HUES6 (cell line): ENCODE results near the gene UQCRC2.

Source experiments
- H3K27ac ChIP-seq: 2 replicates; pipeline ENCODE4 v1.7.0; 2013; ENCODE audit warnings: low read depth, mild to moderate bottlenecking, low read length, inconsistent platforms
- H3K27me3 ChIP-seq: 2 replicates; pipeline ENCODE4 v1.6.1; 2013; ENCODE audit warnings: low read length; ENCODE audit not compliant: control insufficient read depth, insufficient read depth
- H3K36me3 ChIP-seq: 2 replicates; pipeline ENCODE4 v1.6.1; 2013; ENCODE audit warnings: low read length; ENCODE audit not compliant: control insufficient read depth, insufficient read depth
- H3K4me1 ChIP-seq: 2 replicates; pipeline ENCODE4 v1.6.1; 2013; ENCODE audit warnings: low read length; ENCODE audit not compliant: control insufficient read depth, insufficient read depth
- H3K4me3 ChIP-seq: 2 replicates; pipeline ENCODE4 v1.5.1; 2013; ENCODE audit warnings: low read depth, low read length
- H3K9ac ChIP-seq: one replicate; pipeline ENCODE4 v1.6.1; 2013; ENCODE audit warnings: mild to moderate bottlenecking, low read length
- H3K9me3 ChIP-seq: 2 replicates; pipeline ENCODE4 v1.6.1; 2013; ENCODE audit warnings: low read depth, low read length; ENCODE audit not compliant: control insufficient read depth, insufficient read depth

The UQCRC2 gene

GRCh38 chr16:21982108-21982507, 28.9 kb downstream of the UQCRC2 start:
- Histone ChIP-seq H3K36me3 (peaks cover 72% of the 10 kb centered on the region), H3K9me3 (no peaks in the 10 kb centered on the region), H3K27ac (no peak overlapping the region), H3K27me3 (no peaks in the 10 kb centered on the region), H3K4me1 (no peaks in the 10 kb centered on the region), H3K9ac (no peak overlapping the region), H3K4me3 (no peak overlapping the region)

DNA sequence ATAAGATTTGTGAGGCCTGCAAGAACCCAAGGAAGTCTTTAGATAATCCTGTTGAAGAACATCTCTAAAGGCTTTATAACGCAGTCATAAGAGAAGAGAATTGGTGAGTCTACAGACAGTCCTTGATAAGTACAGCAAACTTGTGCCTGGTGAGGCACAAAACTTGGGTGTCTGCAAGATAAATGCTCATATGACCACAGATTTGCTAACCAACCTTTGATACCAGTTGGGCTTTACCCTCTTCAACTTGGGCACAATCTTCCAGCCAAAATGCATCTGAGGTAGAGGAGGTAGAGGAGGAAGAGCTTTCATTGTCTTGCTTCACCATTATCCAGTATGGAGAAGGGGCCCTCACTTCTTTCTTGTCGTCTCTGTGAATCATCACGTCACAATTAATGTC, 30.9 kb downstream of the UQCRC2 start:
- H3K27me3 ChIP-seq: no peaks in the 10 kb centered on the region
- H3K36me3 ChIP-seq: peaks cover 53% of the 10 kb centered on the region
- H3K27ac ChIP-seq: no peak overlapping the region

DNA sequence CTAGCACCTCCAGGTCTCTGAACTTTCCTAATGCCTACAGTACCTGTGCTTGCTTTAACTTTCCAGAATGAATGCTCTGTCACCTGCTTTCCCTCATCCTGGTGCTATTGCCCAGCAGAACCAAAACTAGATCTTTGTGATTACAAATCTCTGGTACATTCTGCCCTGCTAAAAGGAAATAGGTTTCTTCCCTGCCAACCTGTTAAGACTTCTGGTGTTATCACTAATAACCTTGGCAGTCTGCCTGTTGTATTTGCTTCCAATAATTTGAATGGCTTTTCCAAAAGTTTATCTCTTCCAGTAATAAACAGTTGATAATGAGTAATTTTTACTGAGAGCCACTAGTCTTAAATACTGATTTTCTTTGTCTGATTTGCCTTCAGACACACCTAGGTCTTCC, 32.4 kb downstream of the UQCRC2 start:
- no peaks in the 10 kb centered on the region for H3K4me1 ChIP-seq
- no peak overlapping the region for H3K27ac ChIP-seq
- H3K4me3 ChIP-seq: no peak overlapping the region
- no peak overlapping the region for H3K9ac ChIP-seq
- H3K27me3 ChIP-seq: no peaks in the 10 kb centered on the region
- peaks cover 38% of the 10 kb centered on the region for H3K36me3 ChIP-seq
- H3K9me3 ChIP-seq: no peaks in the 10 kb centered on the region

More for the DNA sequence above, 30.9 kb downstream of the UQCRC2 start:
- H3K4me1 ChIP-seq: no peaks in the 10 kb centered on the region
- H3K4me3 ChIP-seq: no peak overlapping the region
- H3K9ac ChIP-seq: no peak overlapping the region
- H3K9me3 ChIP-seq: no peaks in the 10 kb centered on the region

GRCh38 chr16:21986692-21987246, 33.6 kb downstream of the UQCRC2 start:
- Histone ChIP-seq H3K27ac (no peak overlapping the region), H3K4me1 (no peaks in the 10 kb centered on the region), H3K27me3 (no peaks in the 10 kb centered on the region), H3K9ac (no peak overlapping the region), H3K9me3 (no peaks in the 10 kb centered on the region), H3K36me3 (peaks cover 27% of the 10 kb centered on the region), H3K4me3 (no peak overlapping the region)

GRCh38 chr16:21987498-21987897, 34.3 kb downstream of the UQCRC2 start:
- H3K27ac ChIP-seq: no peak overlapping the region
- no peaks in the 10 kb centered on the region for H3K27me3 ChIP-seq
- no peak overlapping the region for H3K9ac ChIP-seq
- H3K4me3 ChIP-seq: no peak overlapping the region
- peaks cover 21% of the 10 kb centered on the region for H3K36me3 ChIP-seq
- no peaks in the 10 kb centered on the region for H3K9me3 ChIP-seq
- H3K4me1 ChIP-seq: no peaks in the 10 kb centered on the region

DNA sequence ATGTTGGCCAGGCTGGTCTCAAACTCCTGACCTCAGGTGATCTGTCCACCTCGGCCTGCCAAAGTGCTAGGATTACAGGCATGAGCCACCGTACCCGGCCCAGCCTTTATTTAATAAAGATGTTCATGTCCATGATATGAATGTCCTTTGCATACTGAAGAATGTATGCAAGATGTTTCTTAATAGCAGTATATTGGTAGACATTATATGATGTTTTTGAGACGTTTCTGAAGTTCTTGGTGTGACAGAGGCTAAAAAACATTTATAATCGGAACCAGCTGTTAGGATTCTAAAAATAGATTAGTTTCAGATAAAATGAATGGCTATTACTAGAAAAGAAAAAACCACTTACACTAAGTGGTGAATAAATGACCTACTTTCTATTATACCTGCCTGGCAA, 36.0 kb downstream of the UQCRC2 start:
- Histone ChIP-seq H3K36me3 (peaks cover 4% of the 10 kb centered on the region), H3K9me3 (no peaks in the 10 kb centered on the region), H3K4me3 (no peak overlapping the region), H3K27ac (no peak overlapping the region), H3K4me1 (no peaks in the 10 kb centered on the region), H3K27me3 (no peaks in the 10 kb centered on the region), H3K9ac (no peak overlapping the region)

DNA sequence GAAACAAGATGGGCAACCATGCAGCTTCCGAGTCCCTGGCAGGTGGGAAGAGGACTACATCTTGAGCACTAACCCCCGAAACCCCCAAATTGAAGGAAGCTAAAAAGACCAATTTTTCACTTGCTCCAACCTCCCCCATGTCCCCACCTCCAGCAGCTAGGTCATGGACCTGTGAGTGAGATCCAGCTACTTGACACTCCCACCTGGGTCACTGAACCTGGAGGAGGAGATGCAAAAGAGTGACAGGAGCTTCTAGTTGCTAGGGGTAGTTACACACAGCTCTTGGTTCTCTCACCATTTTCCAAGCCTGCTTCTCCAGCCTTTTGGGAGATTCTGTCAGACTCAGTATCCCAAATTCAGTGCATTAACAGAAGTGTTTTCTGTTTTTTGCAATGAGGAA, 36.6 kb downstream of the UQCRC2 start:
- H3K9ac ChIP-seq: no peak overlapping the region
- no peaks in the 10 kb centered on the region for H3K27me3 ChIP-seq
- H3K27ac ChIP-seq: no peak overlapping the region
- no peaks in the 10 kb centered on the region for H3K36me3 ChIP-seq
- no peaks in the 10 kb centered on the region for H3K4me1 ChIP-seq
- no peak overlapping the region for H3K4me3 ChIP-seq
- no peaks in the 10 kb centered on the region for H3K9me3 ChIP-seq

DNA sequence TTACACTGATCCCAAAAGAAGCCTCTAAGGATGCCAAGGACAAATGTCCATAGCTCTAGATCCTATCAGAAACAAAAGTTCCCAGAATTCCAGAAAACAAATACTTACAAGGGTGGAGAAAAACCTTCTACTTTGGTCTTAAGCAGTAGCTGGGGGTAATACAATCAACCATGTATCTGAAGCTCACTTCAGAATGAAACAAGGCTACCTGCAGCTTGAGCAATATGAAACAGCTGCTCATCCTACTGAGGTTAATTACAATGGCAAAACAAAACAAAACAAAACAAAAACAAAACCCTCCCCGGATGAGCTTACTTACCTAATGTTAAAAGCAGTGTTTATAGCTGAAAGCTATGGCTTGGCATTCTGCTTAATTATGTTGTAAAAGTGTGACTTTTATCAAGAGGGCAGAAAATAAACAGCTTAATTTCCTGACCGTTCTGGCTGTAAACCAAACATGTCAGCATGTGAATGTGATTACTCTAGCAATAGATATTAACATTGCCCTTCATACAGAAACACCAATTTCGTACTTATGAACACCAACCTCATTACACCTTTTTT, 37.3 kb downstream of the UQCRC2 start:
- Histone ChIP-seq H3K36me3 (no peaks in the 10 kb centered on the region), H3K4me1 (no peaks in the 10 kb centered on the region), H3K9me3 (no peaks in the 10 kb centered on the region), H3K4me3 (no peak overlapping the region), H3K9ac (no peak overlapping the region), H3K27me3 (no peaks in the 10 kb centered on the region), H3K27ac (no peak overlapping the region)

- Histone ChIP-seq H3K27me3 (no peaks in the 10 kb centered on the region), H3K4me3 (no peak overlapping the region), H3K4me1 (no peaks in the 10 kb centered on the region), H3K9ac (no peak overlapping the region), H3K9me3 (no peaks in the 10 kb centered on the region), H3K27ac (no peak overlapping the region), H3K36me3 (no peaks in the 10 kb centered on the region)
Measured at GRCh38 chr16:21991621-21992020, 38.5 kb downstream of the UQCRC2 start.

DNA sequence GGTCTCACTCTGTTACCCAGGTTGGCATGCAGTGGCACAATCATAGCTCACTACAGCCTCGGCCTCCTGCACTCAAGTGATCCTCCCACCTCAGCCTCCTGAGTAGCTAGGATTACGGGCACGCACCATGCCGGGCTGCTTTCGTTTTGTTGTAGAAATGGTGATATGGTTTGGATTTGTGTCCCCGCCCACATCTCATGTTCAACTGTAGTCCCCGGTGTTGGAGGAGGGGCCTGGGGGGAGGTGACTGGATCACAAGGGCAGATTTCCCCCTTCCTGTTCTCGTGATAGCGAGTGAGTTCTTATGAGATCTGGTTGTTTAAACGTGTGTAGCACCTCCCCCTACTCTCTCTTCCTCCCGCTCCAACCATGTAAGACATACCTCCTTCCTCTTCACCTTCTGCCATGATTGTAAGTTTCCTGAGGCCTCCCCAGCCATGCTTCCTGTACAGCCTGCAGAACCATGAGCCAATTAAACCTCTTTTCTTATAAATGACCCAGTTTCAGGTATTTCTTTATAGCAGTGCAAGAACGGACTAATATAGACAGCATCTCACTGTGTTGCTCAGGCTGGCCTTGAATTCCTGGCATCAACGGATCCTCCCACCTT, 41.8 kb downstream of the UQCRC2 start:
- Histone ChIP-seq H3K27me3 (no peaks in the 10 kb centered on the region), H3K9me3 (no peaks in the 10 kb centered on the region), H3K36me3 (no peaks in the 10 kb centered on the region), H3K27ac (no peak overlapping the region), H3K4me3 (no peak overlapping the region), H3K4me1 (no peaks in the 10 kb centered on the region), H3K9ac (no peak overlapping the region)

DNA sequence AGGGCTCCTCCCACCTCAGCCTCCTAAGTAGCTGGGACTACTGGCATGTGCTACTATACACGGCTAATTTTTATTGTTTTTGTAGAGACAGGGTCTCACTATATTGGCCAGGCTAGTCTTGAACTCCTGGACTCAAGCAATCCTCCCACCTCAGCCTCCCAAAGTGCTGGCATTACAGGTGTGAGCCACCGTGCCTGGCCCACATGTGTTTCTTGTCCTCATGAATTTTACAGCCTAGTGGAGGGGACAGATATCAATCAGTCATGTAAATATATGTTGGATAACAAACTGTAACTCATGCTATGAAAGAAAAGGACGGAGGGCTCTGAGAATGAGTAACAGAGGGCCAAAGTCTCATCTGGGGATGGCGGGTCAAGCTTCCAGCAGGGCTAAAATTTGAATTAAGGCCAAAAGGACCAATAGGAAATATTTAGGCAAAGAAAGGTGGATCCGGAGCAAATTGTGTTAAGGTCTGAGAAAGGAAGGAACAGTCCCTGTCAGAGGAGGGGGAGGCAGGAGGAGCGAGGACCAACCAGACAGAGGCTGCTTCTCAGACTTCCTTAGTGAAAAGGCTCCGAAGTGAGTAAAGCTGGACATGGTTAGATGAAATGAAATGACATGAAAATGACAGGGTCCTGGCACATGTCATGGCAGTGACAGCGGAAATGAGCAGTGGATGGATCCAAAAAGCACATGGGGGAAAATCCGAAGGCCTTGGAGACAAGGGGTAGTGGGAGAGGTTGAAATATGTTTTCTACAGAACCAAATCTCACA, 43.9 kb downstream of the UQCRC2 start:
- no peak overlapping the region for H3K9ac ChIP-seq
- H3K4me3 ChIP-seq: no peak overlapping the region
- no peaks in the 10 kb centered on the region for H3K27me3 ChIP-seq
- no peaks in the 10 kb centered on the region for H3K9me3 ChIP-seq
- peaks cover 3% of the 10 kb centered on the region; the same call in 1 of the 2 replicates for H3K4me1 ChIP-seq
- H3K36me3 ChIP-seq: no peaks in the 10 kb centered on the region
- H3K27ac ChIP-seq: no peak overlapping the region
